ENCODE data around the gene KCNQ1OT1.

KCNQ1OT1 gene

GRCh38 chr11:2570211-2570811 is 129.5 kb downstream of the KCNQ1OT1 start:
- no peak overlapping the region for H2AFZ ChIP-seq (ENCODE audit: low read length)
- no peaks in the 10 kb centered on the region for H4K20me1 ChIP-seq (ENCODE audit: insufficient read depth, low read length)
- peaks cover 7% of the 10 kb centered on the region; the same call in 1 of the 2 replicates for H3K4me1 ChIP-seq (ENCODE audit: low read length)
- H3K79me2 ChIP-seq (ENCODE audit: low read length) = no peaks in the 10 kb centered on the region
- H3K36me3 ChIP-seq (replicated peaks; ENCODE audit: insufficient read depth, low read length) = no peaks in the 10 kb centered on the region
- no peaks in the 10 kb centered on the region for H3K9me3 ChIP-seq (replicated peaks; ENCODE audit: insufficient read depth, low read length)
- H3K27ac ChIP-seq (ENCODE audit: low read length) = no peak overlapping the region
- DNase-seq = no peak
- H3K4me3 ChIP-seq (ENCODE audit: low read length) = no peak overlapping the region
- H3K9ac ChIP-seq (ENCODE audit: low read length) = no peak overlapping the region
- no peaks in the 10 kb centered on the region for H3K9me2 ChIP-seq (replicated peaks; ENCODE audit: insufficient read depth, low read length)
- no peak for TF ChIP-seq EZH2phosphoT487 (IDR thresholded peaks at IDR 0.05; ENCODE audit: low read length)
- TF ChIP-seq CTCF (IDR thresholded peaks at IDR 0.05; ENCODE audit: low read length) = no peak
- no peak for TF ChIP-seq EZH2 (optimal IDR thresholded peaks at IDR 0.05; ENCODE audit: low read depth, low read length)
- H3K4me2 ChIP-seq (ENCODE audit: low read depth, low read length) = no peak overlapping the region
- H3K27me3 ChIP-seq (replicated peaks; ENCODE audit: insufficient read depth, low read length) = no peaks in the 10 kb centered on the region
- H3F3A ChIP-seq (ENCODE audit: insufficient read depth, low read length) = no peaks in the 10 kb centered on the region

- Histone ChIP-seq H4K20me1 (ENCODE audit: insufficient read depth, low read length) (no peaks in the 10 kb centered on the region), H3K79me2 (ENCODE audit: low read length) (no peaks in the 10 kb centered on the region), H3K9ac (ENCODE audit: low read length) (no peak overlapping the region), H3K4me3 (ENCODE audit: low read length) (no peak overlapping the region), H3K9me3 (replicated peaks; ENCODE audit: insufficient read depth, low read length) (no peaks in the 10 kb centered on the region), H3K36me3 (replicated peaks; ENCODE audit: insufficient read depth, low read length) (no peaks in the 10 kb centered on the region), H2AFZ (ENCODE audit: low read length) (no peak overlapping the region), H3K9me2 (replicated peaks; ENCODE audit: insufficient read depth, low read length) (no peaks in the 10 kb centered on the region), H3K27ac (ENCODE audit: low read length) (no peak overlapping the region), H3K4me2 (ENCODE audit: low read depth, low read length) (no peak overlapping the region), H3K4me1 (ENCODE audit: low read length) (peaks cover 7% of the 10 kb centered on the region; the same call in 1 of the 2 replicates), H3F3A (ENCODE audit: insufficient read depth, low read length) (no peaks in the 10 kb centered on the region), H3K27me3 (replicated peaks; ENCODE audit: insufficient read depth, low read length) (no peaks in the 10 kb centered on the region)
- DNase-seq = no peak
- TF ChIP-seq EZH2 (optimal IDR thresholded peaks at IDR 0.05; ENCODE audit: low read depth, low read length) (no peak), EZH2phosphoT487 (IDR thresholded peaks at IDR 0.05; ENCODE audit: low read length) (no peak), CTCF (IDR thresholded peaks at IDR 0.05; ENCODE audit: low read length) (no peak)
Measured at GRCh38 chr11:2569731-2570210, 130.0 kb downstream of the KCNQ1OT1 start.

DNA sequence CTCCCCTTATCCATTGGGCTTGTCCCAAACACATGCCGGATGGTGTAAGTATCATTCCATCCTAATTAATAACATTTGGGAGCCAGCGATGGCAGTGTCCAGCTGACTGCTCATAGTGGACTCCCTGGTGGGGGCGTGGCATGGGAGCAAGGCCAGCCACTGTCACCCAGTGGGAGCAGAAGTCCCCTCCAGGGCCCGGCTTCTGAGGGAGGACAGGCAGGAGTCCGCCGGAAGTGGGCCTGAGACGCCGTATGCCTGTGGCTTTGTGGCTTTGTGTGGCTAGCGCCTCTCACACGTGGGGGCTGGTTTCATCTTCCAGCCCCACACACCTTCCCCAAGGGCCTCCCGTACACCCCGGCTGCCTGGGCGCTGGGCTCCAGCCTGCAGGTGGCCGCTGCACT is 130.5 kb downstream of the KCNQ1OT1 start:
- no peaks in the 10 kb centered on the region for H3K36me3 ChIP-seq (replicated peaks; ENCODE audit: insufficient read depth, low read length)
- H4K20me1 ChIP-seq (ENCODE audit: insufficient read depth, low read length) = no peaks in the 10 kb centered on the region
- H3K27me3 ChIP-seq (replicated peaks; ENCODE audit: insufficient read depth, low read length) = no peaks in the 10 kb centered on the region
- no peak overlapping the region for H3K4me2 ChIP-seq (ENCODE audit: low read depth, low read length)
- H3F3A ChIP-seq (ENCODE audit: insufficient read depth, low read length) = no peaks in the 10 kb centered on the region
- TF ChIP-seq CTCF (IDR thresholded peaks at IDR 0.05; ENCODE audit: low read length) = no peak
- TF ChIP-seq EZH2phosphoT487 (IDR thresholded peaks at IDR 0.05; ENCODE audit: low read length) = no peak
- no peak for TF ChIP-seq EZH2 (optimal IDR thresholded peaks at IDR 0.05; ENCODE audit: low read depth, low read length)
- no peak overlapping the region for H3K27ac ChIP-seq (ENCODE audit: low read length)
- H3K4me3 ChIP-seq (ENCODE audit: low read length) = no peak overlapping the region
- no peak overlapping the region for H3K9ac ChIP-seq (ENCODE audit: low read length)
- no peak overlapping the region for H2AFZ ChIP-seq (ENCODE audit: low read length)
- H3K4me1 ChIP-seq (ENCODE audit: low read length) = peaks cover 7% of the 10 kb centered on the region; the same call in 1 of the 2 replicates
- peak; percentile 8 for DNase-seq
- no peaks in the 10 kb centered on the region for H3K9me2 ChIP-seq (replicated peaks; ENCODE audit: insufficient read depth, low read length)
- H3K79me2 ChIP-seq (ENCODE audit: low read length) = no peaks in the 10 kb centered on the region
- H3K9me3 ChIP-seq (replicated peaks; ENCODE audit: insufficient read depth, low read length) = no peaks in the 10 kb centered on the region
